Muscle of back (tissue), 11 donors: ENCODE measurements around the gene TAAR8. TPM values are rescaled to one million over a fixed set of nuclear protein-coding genes. Genes with fewer than 3 reads are reported as not detected.
"Not testable (repeated sequence)": the region's sequence is repeated elsewhere in the genome, so short reads cannot be mapped to it uniquely, and the experiment has no call there.

Experiments
- DNase-seq, 3 donors: peaks; one replicate each; pipeline versions ENCODE4 v3.0.0 to v3.0.0-alpha.2; 2013
- polyA plus RNA-seq, 10 donors: library from polyadenylated mRNA; unstranded; fragments of 120-200 nt; gene quantifications; one replicate each; pipeline ENCODE4 v1.2.1, GENCODE V29; 2013; ENCODE audit not compliant: insufficient read length in 10 of 10

TAAR8 gene
- polyA plus RNA-seq, 10 donors, result not detected

DNA sequence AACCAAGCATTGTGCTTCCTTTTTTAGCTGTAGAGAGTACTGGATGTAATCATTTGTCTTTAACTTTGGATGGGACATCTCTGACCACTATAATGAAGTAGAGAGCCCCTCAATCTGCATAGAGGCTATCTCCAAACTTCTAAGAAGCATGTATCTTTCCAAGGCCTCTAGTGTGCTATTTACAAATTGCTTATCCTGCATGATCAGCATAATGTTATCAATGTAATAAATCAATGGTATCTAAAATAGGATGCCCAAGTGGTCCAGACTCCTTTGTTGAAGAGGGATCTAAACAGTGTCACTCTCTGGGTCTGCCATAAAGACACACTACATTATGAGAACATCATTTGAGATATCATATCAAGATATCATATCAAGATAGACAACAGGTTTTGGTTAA, 7.6 kb upstream of the TAAR8 start:
- no peak for DNase-seq

DNA sequence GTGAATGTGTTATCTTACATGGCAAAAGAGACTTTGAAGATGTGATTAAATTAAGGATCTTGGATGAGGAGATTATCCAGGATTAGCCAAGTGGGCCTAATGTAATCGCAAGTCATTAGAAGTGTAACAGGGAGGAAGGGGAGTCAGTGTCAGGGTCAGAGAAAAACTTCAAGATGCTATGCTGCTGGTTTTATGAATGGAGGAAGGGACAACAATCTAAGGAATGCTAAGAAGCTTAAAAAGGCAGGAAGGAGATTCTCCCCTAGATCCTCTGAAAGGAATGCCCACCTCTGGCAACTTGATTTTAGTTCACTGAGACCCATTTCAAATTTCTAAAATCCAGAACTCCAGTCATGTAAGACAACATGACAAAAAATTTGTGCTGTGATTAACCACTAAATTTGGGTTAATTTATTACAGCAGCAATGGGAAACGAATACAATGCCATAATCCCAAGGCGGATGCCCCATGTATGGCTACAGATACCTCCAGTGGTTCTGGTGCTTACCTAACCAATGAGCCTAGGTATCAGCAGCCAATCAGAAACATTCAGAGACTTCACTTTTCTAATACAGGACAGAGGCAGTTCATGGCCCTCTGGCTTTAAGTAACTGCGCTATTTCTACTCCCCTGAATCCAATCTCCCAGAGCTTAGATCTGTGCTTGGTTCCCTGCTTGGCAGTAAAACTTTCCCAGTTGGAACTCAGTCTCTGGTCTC, 3.6 kb upstream of the TAAR8 start:
- DNase-seq, result no peak

DNA sequence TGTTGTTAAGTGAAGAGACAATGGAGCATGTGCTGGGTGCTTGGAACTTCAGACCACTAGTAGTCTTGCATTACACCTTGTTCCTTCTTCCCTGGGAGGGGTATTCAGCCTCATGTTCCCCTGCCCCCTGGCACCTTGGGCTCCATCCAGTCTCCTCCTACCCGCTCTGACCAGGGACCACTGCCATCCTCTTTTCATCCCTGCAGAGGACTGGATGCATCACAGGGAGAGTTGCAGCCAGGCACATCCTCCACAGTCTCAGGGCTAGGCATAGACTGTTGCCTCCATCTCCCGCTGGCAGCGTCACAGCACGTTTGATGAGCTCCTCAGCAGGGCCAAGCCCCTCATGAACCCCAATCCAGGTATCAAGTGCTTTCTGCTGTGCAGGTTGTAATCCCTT, 1.3 kb upstream of the TAAR8 start:
- no peak for DNase-seq

DNA sequence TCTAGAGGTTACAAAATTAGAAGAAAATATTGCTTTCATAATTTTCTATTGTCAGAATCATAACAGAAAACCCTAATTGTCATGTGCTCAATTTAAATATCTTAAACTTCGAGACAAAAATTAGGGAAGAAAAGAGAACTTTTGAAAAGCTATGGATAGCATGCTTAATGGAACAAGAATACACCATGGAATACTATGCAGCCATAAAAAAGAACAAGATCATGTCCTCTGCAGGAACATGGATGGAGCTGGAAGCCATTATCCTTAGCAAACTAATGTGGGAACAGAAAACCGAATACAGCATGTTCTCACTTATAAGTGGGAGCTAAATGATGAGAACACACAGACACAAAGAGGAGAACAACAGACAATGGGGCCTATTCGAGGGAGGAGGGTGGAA, 7.6 kb downstream of the TAAR8 start:
- DNase-seq, result not testable (repeated sequence)

DNA sequence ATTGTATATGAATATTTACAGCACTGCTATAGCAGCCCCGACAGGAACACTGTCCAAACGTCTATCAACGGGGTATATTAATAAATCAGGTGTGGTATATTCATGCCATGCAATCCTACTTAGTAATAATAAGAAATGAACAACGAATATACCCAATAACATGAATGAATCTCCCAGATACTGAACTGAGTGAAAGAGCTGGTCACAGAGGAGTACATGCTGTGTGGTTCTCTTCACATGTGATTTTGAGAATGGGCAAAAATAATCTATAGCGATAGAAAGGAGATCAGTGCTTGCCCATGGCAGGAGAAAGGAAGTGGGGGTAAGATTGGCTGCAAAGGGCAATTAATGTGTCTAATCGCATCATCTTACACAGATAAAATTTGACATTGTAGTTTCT, 13.9 kb downstream of the TAAR8 start:
- no peak for DNase-seq

DNA sequence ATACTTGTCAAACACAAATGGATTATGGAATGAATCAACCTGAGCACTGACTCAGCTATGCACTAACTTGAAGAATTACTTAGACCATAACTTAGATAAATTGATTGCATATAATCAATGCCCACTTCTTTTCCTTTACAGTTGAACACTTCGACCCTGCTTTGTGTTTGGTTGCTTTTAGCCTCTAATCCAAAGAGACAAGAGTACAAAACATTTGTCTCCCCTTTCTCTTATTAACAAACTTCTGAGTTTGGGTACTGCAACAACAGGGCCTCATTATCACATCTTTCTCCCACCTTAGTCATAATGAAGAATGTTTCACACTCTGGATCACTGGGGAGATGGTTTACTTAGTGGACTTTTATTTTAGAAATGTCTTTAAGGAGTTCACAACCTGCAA, 15.1 kb downstream of the TAAR8 start:
- DNase-seq, result no peak

DNA sequence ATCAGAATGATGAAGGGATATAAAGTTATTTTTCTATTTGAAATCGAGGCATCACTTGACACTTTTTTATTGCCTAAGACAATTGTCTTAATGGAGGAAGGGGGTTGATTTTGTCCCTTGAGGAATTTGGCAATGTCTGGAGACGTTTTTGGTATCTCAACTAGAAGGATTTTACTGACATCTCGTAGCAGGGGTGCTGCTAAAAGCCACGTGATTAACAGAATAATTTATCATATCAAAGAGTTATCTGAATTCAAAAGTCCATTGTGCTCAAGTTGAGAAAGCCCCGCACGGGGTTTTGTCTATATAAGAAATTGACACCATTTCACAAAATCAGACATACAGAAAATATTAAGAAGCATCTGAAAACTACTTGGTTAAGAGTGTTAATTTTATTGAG, 16.1 kb downstream of the TAAR8 start:
- DNase-seq, result no peak

DNA sequence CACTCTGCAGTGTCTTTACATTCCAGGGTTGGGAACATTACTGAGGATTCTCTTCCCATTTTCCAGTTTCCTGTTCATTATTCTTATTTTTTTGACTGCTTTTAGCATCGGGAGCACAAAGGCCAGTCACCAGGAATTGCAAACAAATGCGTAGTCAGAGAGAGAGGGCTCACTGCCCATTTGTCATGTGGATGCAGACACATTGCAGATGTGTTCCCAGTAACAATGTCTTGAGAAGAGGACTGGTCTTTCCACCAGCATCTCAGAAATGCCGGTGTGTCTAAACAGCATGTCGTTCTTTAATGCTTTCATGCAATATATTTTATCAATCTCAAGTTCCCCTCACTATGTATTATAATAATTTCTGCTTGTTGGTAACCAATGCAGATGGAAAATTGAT, 16.7 kb downstream of the TAAR8 start:
- DNase-seq, result no peak

DNA sequence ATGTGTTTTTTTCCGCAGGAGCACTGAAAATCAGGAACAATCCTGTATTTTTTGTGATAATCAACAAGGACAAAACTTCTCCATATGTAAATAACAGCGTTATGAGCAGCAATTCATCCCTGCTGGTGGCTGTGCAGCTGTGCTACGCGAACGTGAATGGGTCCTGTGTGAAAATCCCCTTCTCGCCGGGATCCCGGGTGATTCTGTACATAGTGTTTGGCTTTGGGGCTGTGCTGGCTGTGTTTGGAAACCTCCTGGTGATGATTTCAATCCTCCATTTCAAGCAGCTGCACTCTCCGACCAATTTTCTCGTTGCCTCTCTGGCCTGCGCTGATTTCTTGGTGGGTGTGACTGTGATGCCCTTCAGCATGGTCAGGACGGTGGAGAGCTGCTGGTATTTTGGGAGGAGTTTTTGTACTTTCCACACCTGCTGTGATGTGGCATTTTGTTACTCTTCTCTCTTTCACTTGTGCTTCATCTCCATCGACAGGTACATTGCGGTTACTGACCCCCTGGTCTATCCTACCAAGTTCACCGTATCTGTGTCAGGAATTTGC, 17.8 kb downstream of the TAAR8 start, which contains the start of gene TAAR6:
TSS of gene TAAR6 (plus strand) at position 102 of the 557 bp plus-strand sequence. CDS start at position 102, 0 bp downstream.
- DNase-seq, result no peak

DNA sequence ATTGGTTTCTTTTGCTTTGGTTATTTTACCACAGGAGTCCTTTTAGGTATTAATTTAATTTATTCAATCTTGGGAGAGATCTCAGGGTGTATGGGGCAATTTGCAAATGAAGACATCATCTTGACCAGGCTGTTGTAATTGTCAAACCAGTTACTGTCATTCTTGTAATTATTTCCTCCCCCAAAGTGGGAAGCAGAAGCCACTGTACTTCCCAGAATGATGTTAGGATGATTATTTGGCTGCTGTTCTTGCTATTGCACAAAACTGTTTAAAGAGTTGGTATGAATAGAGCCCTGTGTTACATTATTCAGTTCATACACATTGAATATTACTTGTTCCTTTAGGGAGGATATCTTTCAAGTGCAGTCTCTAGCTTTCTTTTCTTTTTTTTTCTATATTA, 19.3 kb downstream of the TAAR8 start:
- no peak for DNase-seq

DNA sequence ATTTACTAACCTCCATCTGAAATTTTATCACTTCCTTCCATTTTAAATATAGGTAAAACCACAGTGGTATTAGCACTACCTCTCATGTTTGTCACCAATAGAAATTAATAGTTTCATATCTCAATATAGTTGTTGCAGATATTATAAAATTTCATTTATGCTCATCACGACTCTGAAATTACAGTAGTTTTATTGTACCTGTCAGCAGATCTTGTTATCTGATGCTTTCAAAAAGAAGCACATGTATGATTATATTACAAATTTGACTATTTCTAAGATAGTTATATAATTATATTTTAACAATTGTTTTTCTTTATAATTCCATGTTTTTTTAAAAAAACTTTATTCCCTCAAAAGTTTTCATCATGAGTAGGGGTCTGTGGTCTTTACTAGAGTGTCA, 32.2 kb downstream of the TAAR8 start:
- no peak for DNase-seq

DNA sequence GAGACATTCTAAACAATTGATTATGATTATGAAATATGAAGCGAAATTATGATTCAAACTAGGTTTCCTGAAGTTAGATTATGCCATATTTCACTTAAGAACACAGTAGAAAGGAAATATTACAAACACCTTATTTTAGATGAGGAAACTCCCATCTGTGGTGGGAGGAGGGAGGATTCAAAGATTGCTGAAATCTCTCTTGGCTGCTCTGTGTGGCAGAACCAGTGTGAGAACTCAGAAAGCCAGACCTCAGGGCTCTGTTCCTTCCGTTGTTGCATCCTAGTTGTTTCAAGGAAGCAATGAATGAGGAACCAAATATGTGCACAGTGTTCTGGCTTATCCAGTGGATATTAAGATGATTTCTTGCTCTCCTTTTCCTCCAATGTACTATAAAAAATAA, 35.0 kb downstream of the TAAR8 start:
- no peak for DNase-seq

DNA sequence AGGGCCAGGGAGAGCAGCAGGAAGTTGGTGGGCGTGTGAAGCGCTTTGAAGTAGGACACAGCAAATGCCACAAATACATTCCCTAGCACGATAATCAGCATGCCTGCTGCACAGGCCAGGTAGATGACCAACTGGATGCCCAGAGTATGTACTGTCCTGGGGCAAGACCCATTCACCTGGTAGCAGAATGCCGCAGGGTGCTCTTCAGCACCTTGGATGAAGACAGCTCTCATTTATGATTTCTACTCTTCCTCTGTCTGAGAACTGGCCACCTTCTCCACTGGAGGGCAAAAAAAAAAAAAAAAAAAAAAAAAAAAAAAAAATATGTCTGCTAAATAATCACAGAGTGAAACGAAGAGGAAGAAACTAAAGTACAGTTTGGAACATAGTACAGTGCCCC, 37.0 kb downstream of the TAAR8 start, which contains the start of gene TAAR5:
TSS of gene TAAR5 (minus strand) at position 288 of the 400 bp plus-strand sequence. CDS start at position 233, 55 bp downstream.
- no peak for DNase-seq

DNA sequence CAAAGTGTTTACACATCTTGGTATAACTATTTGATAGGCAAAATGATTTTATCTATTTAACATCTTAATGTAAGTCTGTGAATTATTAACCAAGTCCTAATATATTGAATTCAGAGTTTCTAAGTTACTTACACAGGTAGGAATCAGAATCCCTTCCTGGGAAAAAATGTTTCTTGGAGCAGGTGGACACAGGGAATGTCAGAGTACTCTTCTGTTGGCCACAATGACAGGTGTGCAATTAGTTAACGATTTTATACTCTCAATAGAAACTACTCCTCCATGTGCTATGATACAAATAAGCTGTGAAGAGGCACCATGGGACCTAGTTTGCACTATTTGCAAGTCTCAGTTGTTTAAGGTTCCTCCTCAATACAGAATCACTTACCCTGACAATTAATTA, 37.9 kb downstream of the TAAR8 start:
- no peak for DNase-seq

DNA sequence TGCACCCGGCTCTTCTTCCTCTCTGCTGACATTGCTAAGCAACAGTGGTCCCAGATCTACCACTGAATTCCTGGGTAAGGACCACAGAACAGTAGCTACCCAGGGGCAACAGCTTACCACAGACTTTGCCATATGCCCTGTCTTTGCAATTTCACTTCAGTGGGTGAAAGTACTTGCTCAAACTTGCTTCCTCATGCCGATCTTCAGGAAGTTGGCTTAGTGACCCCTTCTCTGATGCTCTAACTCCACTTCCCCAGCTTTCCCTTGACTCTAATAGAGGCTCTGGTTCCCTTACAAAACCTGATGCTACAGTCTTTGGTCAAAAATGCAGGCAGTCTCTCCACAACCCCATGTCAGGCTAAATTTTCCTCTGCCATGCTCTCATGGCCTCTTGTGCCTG, 40.4 kb downstream of the TAAR8 start:
- no peak for DNase-seq

DNA sequence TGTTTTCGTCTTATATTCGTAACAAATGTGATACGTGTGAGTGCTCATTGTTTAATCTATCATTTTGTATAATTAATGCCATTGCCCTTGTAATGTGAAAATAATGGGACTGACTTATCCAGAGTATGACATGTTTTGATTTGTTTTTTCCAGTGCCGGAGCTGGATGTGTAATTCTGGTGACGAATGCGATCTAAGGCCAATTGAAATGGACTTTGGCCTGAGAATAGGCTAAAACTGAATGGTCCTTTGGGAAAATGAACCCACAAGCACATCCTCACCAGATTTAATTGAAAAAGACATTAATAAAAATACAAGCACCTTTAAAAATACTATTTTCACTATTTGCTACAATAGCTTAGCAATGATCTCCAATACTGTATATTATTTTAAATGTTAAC, 43.7 kb downstream of the TAAR8 start:
- no peak for DNase-seq

DNA sequence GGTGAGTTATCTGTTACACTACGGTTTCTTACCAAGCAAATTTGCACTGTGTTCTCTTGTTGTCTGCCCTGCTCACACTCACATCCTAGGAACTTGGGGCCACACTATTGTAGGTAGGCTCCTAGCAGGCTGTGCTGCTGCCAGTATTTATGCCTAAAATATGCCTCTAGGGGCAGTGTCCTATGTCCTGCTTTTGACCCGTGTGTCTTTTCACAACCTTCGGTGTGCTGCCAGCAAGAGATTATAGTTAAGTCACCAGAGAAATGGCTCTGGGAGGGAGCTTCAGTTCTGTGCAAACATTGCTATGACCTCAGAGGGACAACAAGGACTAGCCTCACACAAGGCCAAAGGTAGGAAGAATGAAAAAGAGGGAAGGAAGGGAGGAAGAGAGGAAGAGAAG, 46.0 kb downstream of the TAAR8 start:
- DNase-seq, result no peak

DNA sequence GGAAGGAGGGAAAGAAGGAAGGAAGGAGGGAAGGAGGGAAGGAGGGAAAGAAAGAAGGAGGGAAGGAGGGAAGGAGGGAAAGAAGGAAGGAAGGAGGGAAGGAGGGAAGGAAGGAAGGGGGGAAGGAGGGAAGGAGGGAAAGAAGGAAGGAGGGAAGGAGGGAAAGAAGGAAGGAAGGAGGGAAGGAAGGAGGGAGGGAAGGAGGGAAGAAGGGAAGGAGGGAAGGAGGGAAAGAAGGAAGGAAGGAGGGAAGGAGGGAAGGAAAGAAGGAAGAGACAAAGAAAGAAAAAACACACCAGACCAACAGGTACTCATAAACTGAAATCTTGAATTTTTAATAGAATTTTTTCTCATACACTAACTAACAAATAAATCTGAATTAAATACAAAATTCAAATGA, 48.4 kb downstream of the TAAR8 start:
- DNase-seq, result not testable (repeated sequence)

Other genes with a start within 250 kb of the TAAR8 start
- gene MOXD1, start 151.2 kb upstream of the TAAR8 start, polyA plus RNA-seq, result 10 to 100 TPM in 2 of 10 donors, 1 to 10 TPM in 8; 1.9 to 21.7 (median 3.8) TPM
- 10 to 100 TPM; 30.7 to 51.8 (median 37.0) TPM for gene STX7, start 39.6 kb upstream of the TAAR8 start, polyA plus RNA-seq
- gene TAAR9, start 14.4 kb upstream of the TAAR8 start, polyA plus RNA-seq, result not detected
- gene TAAR6, start 17.6 kb downstream of the TAAR8 start, polyA plus RNA-seq, result not detected
- not detected for gene TAAR5, start 37.1 kb downstream of the TAAR8 start, polyA plus RNA-seq
- not detected for gene TAAR2, start 71.6 kb downstream of the TAAR8 start, polyA plus RNA-seq
- gene TAAR1, start 106.5 kb downstream of the TAAR8 start, polyA plus RNA-seq, result not detected
- gene VNN1, start 161.4 kb downstream of the TAAR8 start, polyA plus RNA-seq, result under 1 TPM; 0.12 to 0.43 (median 0.26) TPM
- gene VNN2, start 205.2 kb downstream of the TAAR8 start, polyA plus RNA-seq, result 1 to 10 TPM in 2 of 10 donors, under 1 TPM in 8; 0.12 to 1.8 (median 0.86) TPM
- gene SLC18B1, start 246.0 kb downstream of the TAAR8 start, polyA plus RNA-seq, result 10 to 100 TPM in 4 of 10 donors, 1 to 10 TPM in 6; 8.1 to 12.1 (median 9.7) TPM